Measurements from ENCODE around the gene MYO1D. TPM values are rescaled to one million over a fixed set of nuclear protein-coding genes. Genes with fewer than 3 reads are reported as not detected.

MYO1D gene
- total and polyA plus RNA-seq, 9 donors = 20.9 to 62.2 (median 53.8) TPM

GRCh38 chr17:32671896-32672295 lies 205.0 kb downstream of the MYO1D start:
- Histone ChIP-seq H3K9me3 (no peaks in the 10 kb centered on the region), H3K27me3 (no peaks in the 10 kb centered on the region), H3K36me3 (no peaks in the 10 kb centered on the region), H3K4me3 (no peak overlapping the region), H3K4me1 (ENCODE audit: insufficient read depth) (no peaks in the 10 kb centered on the region), H3K27ac (no peak overlapping the region)
- peak in 1 of 5 donors; percentile 27 for DNase-seq
- WGBS, 3 donors = 78 to 88% (median 86%) methylated on average over 1 of the region's 1 CpG
- intact Hi-C loops (cut with DNase I) = no loop called here
- TF ChIP-seq POLR2A (IDR thresholded peaks at IDR 0.05) = no peak
- no peak for TF ChIP-seq EP300 (IDR thresholded peaks at IDR 0.05)
- no peak for TF ChIP-seq CTCF (IDR thresholded peaks at IDR 0.05)

- Histone ChIP-seq H3K4me1 (ENCODE audit: insufficient read depth) (no peaks in the 10 kb centered on the region), H3K27ac (no peak overlapping the region), H3K4me3 (no peak overlapping the region), H3K9me3 (no peaks in the 10 kb centered on the region), H3K36me3 (no peaks in the 10 kb centered on the region), H3K27me3 (no peaks in the 10 kb centered on the region)
- no peak for DNase-seq
- WGBS, 3 donors = 84 to 86% (median 86%) methylated on average over 9 of the region's 9 CpGs
- intact Hi-C loops (cut with DNase I) = loop anchor here in 1 of 4 donors (10.0 kb wide), 1 partner anchor 90 kb away; no protein-coding TSS in a partner anchor
- no peak for TF ChIP-seq EP300 (IDR thresholded peaks at IDR 0.05)
- no peak for TF ChIP-seq POLR2A (IDR thresholded peaks at IDR 0.05)
- no peak for TF ChIP-seq CTCF (IDR thresholded peaks at IDR 0.05)
Measured at GRCh38 chr17:32664936-32665583, 211.9 kb downstream of the MYO1D start.

GRCh38 chr17:32660496-32660985 lies 216.4 kb downstream of the MYO1D start:
- intact Hi-C loops (cut with DNase I) = loop anchor here in 1 of 4 donors (10.0 kb wide), 1 partner anchor 94 kb away; no protein-coding TSS in a partner anchor
- Histone ChIP-seq H3K36me3 (no peaks in the 10 kb centered on the region), H3K9me3 (no peaks in the 10 kb centered on the region), H3K4me3 (no peak overlapping the region), H3K27ac (no peak overlapping the region), H3K27me3 (no peaks in the 10 kb centered on the region), H3K4me1 (ENCODE audit: insufficient read depth) (peaks cover 16% of the 10 kb centered on the region)
- no peak for DNase-seq
- 39 to 50% (median 44%) methylated on average over 5 of the region's 5 CpGs for WGBS, 3 donors
- no peak for TF ChIP-seq EP300 (IDR thresholded peaks at IDR 0.05)
- no peak for TF ChIP-seq CTCF (IDR thresholded peaks at IDR 0.05)
- TF ChIP-seq POLR2A (IDR thresholded peaks at IDR 0.05) = no peak

- H3K27ac ChIP-seq = peak overlapping the region in 1 of 2 donors; percentile 0
- H3K27me3 ChIP-seq = no peaks in the 10 kb centered on the region
- H3K36me3 ChIP-seq = no peaks in the 10 kb centered on the region
- H3K9me3 ChIP-seq = no peaks in the 10 kb centered on the region
- no peak for TF ChIP-seq POLR2A (IDR thresholded peaks at IDR 0.05)
- TF ChIP-seq CTCF (IDR thresholded peaks at IDR 0.05) = peak; percentile 49 to 75 (median 68)
- no peak for TF ChIP-seq EP300 (IDR thresholded peaks at IDR 0.05)
- peak; percentile 44 to 74 (median 70) for DNase-seq
- 34 to 41% (median 35%) methylated on average over 5 of the region's 5 CpGs for WGBS, 3 donors
- no peak overlapping the region for H3K4me3 ChIP-seq
- H3K4me1 ChIP-seq (ENCODE audit: insufficient read depth) = peaks cover 16% of the 10 kb centered on the region
- intact Hi-C loops (cut with DNase I) = no loop called here
Measured at GRCh38 chr17:32659419-32659842, 217.5 kb downstream of the MYO1D start.
